Thoracic aorta (tissue), 2 donors: ENCODE data around the gene MPV17L2. TPM values are rescaled to one million over a fixed set of nuclear protein-coding genes. Genes with fewer than 3 reads are reported as not detected.

Experiments used
- ATAC-seq: fragments of 150-250 bp; one replicate; pipeline ENCODE4 v1.8.0; 2017; ENCODE audit warnings: low read depth; ENCODE audit not compliant: insufficient number of reproducible peaks, low FRiP score
- DNase-seq: peaks from one replicate; pipeline ENCODE4 v3.0.0-alpha.2; 2020; ENCODE audit warnings: low spot score
- H3K27ac ChIP-seq, 2 donors: fragments of 200-600 bp; sonication (generic); 1 replicate in 1 of 2; 2 replicates in 1 of 2; pipeline ENCODE4 v1.5.1; 2016; ENCODE audit warnings: mild to moderate bottlenecking in 2 of 2, moderate library complexity in 2 of 2
- H3K27me3 ChIP-seq: fragments of 200-600 bp; sonication (generic); replicated peaks from 2 replicates; pipeline ENCODE4 v1.6.0; 2016; ENCODE audit warnings: mild to moderate bottlenecking; ENCODE audit not compliant: insufficient read depth
- H3K36me3 ChIP-seq: fragments of 200-600 bp; sonication (generic); one replicate; pipeline ENCODE4 v1.5.1; 2016
- H3K4me1 ChIP-seq, 2 donors: fragments of 200-600 bp; sonication (generic); 1 replicate in 1 of 2; 2 replicates in 1 of 2; pipeline versions ENCODE4 v1.5.1 to v1.6.0; 2016; ENCODE audit warnings: low read depth in 2 of 2, mild to moderate bottlenecking in 1 of 2; ENCODE audit not compliant: control insufficient read depth in 1 of 2
- H3K4me3 ChIP-seq: fragments of 200-600 bp; sonication (generic); 2 replicates; pipeline ENCODE4 v1.5.1; 2016; ENCODE audit warnings: mild to moderate bottlenecking
- H3K9me3 ChIP-seq: fragments of 200-600 bp; sonication (generic); 2 replicates; pipeline ENCODE4 v1.5.1; 2016
- CTCF ChIP-seq: fragments of 200-600 bp; sonication (generic); IDR thresholded peaks from one replicate; pipeline ENCODE4 v1.5.1; 2019; ENCODE audit warnings: antibody characterized with exemption
- total RNA-seq, 2 donors: library from RNA; depleted of rRNA; stranded (reverse); fragments of >200 nt; gene quantifications; one replicate each; pipeline versions ENCODE4 v1.1.0 to v1.2.3, GENCODE V29; 2016

MPV17L2 gene
- total RNA-seq, 2 donors from 2014 or later = 10.6 to 16.1 TPM

GRCh38 chr19:18167975-18168645, 24.9 kb upstream of the MPV17L2 start:
- H3K36me3 ChIP-seq = peaks cover 34% of the 10 kb centered on the region
- no peak for DNase-seq
- peak; percentile 80 for TF ChIP-seq CTCF

DNA sequence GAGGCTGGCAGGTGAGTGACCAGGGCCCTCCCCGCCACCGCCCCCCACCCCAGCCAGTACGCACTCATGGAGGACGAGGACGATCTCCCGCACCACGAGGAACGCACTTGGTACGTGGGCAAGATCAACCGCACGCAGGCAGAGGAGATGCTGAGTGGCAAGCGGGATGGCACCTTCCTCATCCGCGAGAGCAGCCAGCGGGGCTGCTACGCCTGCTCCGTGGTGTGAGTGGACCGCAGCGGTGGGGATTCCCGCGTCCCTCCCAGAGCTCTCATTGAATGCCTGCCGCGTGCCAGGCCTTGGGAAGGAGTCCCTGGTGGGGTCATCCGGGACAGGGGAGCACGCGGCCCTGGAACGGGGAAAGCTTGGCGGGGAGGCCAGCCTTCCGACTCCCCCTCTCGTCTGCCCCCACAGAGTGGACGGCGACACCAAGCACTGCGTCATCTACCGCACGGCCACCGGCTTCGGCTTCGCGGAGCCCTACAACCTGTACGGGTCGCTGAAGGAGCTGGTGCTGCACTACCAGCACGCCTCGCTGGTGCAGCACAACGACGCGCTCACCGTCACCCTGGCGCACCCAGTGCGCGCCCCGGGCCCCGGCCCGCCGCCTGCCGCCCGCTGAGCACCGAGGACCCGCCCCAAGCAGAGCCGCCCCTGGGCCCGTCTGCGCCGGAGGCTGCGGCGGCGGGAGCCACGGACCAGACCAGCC, 24.2 kb upstream of the MPV17L2 start:
- H3K9me3 ChIP-seq = no peaks in the 10 kb centered on the region
- H3K4me1 ChIP-seq = peaks cover 0 to 6% of the 10 kb centered on the region in 2 donors
- peaks cover 29% of the 10 kb centered on the region for H3K36me3 ChIP-seq
- peak overlapping the region in 1 of 2 donors; percentile 36 for H3K27ac ChIP-seq
- H3K4me3 ChIP-seq = no peak overlapping the region
- ATAC-seq = no peak
- no peaks in the 10 kb centered on the region for H3K27me3 ChIP-seq
- no peak for TF ChIP-seq CTCF
- no peak for DNase-seq

More at GRCh38 chr19:18167975-18168645, 24.9 kb upstream of the MPV17L2 start:
- ATAC-seq = peak; percentile 21
- no peak overlapping the region for H3K27ac ChIP-seq
- H3K27me3 ChIP-seq = no peaks in the 10 kb centered on the region
- H3K4me1 ChIP-seq = peaks cover 0 to under 1% of the 10 kb centered on the region in 2 donors
- H3K9me3 ChIP-seq = no peaks in the 10 kb centered on the region
- no peak overlapping the region for H3K4me3 ChIP-seq

DNA sequence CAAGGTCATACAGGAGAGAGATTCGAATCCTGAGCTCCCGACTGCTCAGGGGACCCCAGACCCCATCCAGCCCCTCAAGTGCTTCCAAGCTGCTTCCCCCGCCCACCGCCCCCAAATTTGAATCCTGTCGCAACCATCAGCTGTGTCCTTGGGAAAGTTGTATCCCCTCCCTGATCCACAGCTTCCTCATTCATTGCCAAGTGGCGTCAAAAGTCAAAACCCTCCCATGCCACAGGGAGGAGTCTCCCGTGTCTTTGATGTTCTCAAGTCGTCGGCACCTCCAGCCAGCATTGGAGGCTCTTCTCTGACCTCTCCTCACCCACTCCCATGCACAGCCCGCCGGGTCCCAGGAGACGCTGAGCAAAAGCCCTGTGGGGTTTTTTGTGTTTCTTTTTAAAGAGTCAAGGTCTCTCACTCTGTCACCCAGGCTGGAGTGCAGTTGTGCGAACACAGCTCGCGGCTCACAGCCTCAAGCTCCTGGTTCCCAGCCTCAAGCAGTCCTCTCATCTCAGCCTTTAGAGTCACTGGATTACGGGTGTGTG, 22.2 kb upstream of the MPV17L2 start:
- H3K27me3 ChIP-seq = no peaks in the 10 kb centered on the region
- peaks cover 22% of the 10 kb centered on the region for H3K36me3 ChIP-seq
- peak overlapping the region in 1 of 2 donors; percentile 36 for H3K27ac ChIP-seq
- ATAC-seq = no peak
- peaks cover 6 to 12% of the 10 kb centered on the region in 2 donors for H3K4me1 ChIP-seq
- TF ChIP-seq CTCF = no peak
- no peaks in the 10 kb centered on the region for H3K9me3 ChIP-seq
- no peak for DNase-seq
- no peak overlapping the region for H3K4me3 ChIP-seq

DNA sequence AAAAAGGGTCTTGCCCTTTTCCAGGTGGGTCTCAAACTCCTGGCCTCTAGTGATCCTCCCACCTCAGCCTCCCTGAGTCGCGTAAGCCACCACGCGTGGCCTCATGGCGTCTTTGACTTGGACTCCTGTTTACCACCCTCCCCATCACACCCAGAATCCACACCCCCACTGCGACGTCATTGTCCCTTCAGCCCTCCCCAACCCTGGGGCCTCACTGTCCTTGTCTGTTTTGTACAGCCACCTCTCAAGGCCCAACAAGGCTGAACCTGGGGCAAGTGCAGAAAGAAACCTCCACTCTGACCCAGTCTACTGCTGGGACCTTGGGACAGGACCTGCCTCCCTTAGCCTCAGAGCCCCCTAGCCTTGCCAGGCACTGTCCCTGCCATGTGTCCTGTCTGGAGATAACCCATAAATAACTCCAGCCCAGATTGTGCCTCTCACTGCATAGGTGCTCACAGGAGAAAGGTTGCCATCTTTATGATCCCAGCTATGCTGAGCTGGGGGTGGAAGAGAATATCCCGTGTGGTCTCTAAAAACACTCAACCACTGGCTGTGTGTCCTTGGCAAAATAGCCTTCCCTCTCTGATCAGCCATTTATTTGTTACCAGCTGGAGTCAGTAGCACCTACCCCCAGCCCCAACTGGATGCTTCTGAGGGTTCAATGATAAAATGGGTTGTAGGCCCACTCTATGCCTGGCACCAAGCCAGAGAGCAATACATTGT, 21.3 kb upstream of the MPV17L2 start:
- no peak for ATAC-seq
- no peak overlapping the region for H3K4me3 ChIP-seq
- DNase-seq = no peak
- H3K36me3 ChIP-seq = peaks cover 18% of the 10 kb centered on the region
- H3K4me1 ChIP-seq = peaks cover 6 to 12% of the 10 kb centered on the region in 2 donors
- no peaks in the 10 kb centered on the region for H3K9me3 ChIP-seq
- no peak for TF ChIP-seq CTCF
- no peak overlapping the region for H3K27ac ChIP-seq
- no peaks in the 10 kb centered on the region for H3K27me3 ChIP-seq
